K562 (cell line): ENCODE measurements around the gene ATG13. TPM values are rescaled to one million over a fixed set of nuclear protein-coding genes. Genes with fewer than 3 reads are reported as not detected.

Experiments
- CHD7 ChIP-seq: fragments of 200-600 bp; sonication (generic); IDR thresholded peaks from one replicate; pipeline ENCODE4 v1.6.1; 2012; ENCODE audit warnings: mild to moderate bottlenecking, low read depth, low read length, inconsistent platforms
- polyA plus RNA-seq, 8 experiments: library from polyadenylated mRNA; depleted of rRNA in 4 of 8; stranded (reverse) in 5 of 8; unstranded in 3 of 8; fragments of >200 nt; fragmentation: Nextera tagmentation in 2 of 8; fragmentation: Illumina TruSeq in 1 of 8; extraction: Ambion mirVana in 2 of 8; extraction: Trizol in 1 of 8; gene quantifications; 2 replicates each; pipeline versions ENCODE4 v1.2.1 to v1.2.3, GENCODE V29; 2011 to 2014; ENCODE audit warnings: inconsistent platforms in 1 of 8, missing spikeins in 1 of 8
- total RNA-seq, 7 experiments: library from RNA; depleted of rRNA in 6 of 7; stranded (reverse); fragments of >200 nt in 6 of 7; fragmentation: Illumina TruSeq in 2 of 7; extraction: Trizol in 2 of 7; gene quantifications; 2 replicates each; pipeline versions ENCODE4 v1.2.1 to v1.2.3, GENCODE V29; 2011 to 2021; ENCODE audit warnings: low replicate concordance in 1 of 7

The ATG13 gene
- total and polyA plus RNA-seq, 9 of the 15 experiments (the other 6 are each of a cell fraction or from before 2014, with no cell fraction given) = 13.1 to 61.5 (median 36.5) TPM

DNA sequence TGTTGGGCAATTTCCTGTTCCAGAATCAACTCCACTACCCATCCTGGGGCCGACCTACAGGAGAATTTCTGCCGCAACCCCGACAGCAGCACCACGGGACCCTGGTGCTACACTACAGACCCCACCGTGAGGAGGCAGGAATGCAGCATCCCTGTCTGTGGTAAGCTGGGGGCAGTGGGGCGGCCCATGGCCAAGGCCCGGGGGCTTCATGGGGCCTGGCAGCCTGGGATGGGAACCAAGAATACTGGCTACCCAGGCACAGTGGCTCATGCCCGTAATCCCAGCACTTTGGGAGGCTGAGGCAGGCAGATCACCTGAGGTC lies 106.0 kb downstream of the ATG13 start (continued):
- TF ChIP-seq CHD7 = no peak
- TF ChIP-seq, all 486 proteins: peak for 0
